Peyer's patch (tissue), 4 donors: ENCODE data around the gene EPG5.

Experiments used
- CTCF ChIP-seq, 6 experiments: fragments of 450-650 bp in 4 of 6; fragments of 200-600 bp in 2 of 6; sonication (generic) in 1 of 6; IDR thresholded peaks; one replicate each; pipeline ENCODE4 v1.5.1; 2017 to 2019; ENCODE audit warnings: antibody characterized with exemption in 6 of 6, mild to moderate bottlenecking in 3 of 6, moderate library complexity in 1 of 6
- POLR2A ChIP-seq, 2 donors: fragments of 450-650 bp; IDR thresholded peaks; one replicate each; pipeline ENCODE4 v1.5.1; 2017; ENCODE audit warnings: antibody characterized with exemption in 2 of 2, mild to moderate bottlenecking in 2 of 2, moderate library complexity in 2 of 2

GRCh38 chr18:45861926-45862325 lies 105.2 kb downstream of the EPG5 start:
- no peak for TF ChIP-seq CTCF (IDR thresholded peaks at IDR 0.05)
- no peak for TF ChIP-seq POLR2A (IDR thresholded peaks at IDR 0.05)
